ENCODE measurements around the gene NKAIN4. TPM values are rescaled to one million over a fixed set of nuclear protein-coding genes. Genes with fewer than 3 reads are reported as not detected.

NKAIN4 gene
- total RNA-seq, 4 donors from 2014 or later, result 40.9 TPM; not detected in 3

DNA sequence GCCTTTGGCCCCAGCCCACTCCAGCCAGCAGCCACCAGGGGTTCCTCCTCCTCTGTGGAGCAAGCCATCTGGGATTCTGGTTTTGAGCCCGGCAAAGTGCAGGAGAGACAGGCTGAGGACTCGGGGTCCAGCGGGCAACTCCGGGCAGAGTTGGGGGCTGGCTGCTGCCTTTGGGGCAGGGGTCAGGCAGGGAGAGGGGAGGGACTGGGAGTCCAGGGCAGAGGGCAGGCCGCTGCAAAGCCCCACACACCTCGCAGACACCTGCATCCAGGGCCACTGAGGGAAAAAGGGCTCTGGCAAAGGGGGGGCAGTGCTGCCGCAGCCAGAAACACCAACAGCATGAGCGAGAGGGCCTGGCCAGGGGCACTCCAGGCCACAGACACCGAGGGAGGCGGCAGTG, 9.8 kb downstream of the NKAIN4 start:
- Histone ChIP-seq H3K27me3 (peaks cover 0 to 2% of the 10 kb centered on the region in 2 donors), H3K36me3 (no peaks in the 10 kb centered on the region), H3K9me3 (no peaks in the 10 kb centered on the region), H3K4me3 (no peak overlapping the region), H3K27ac (no peak overlapping the region), H3K4me1 (no peaks in the 10 kb centered on the region)
- no peak for DNase-seq
- TF ChIP-seq, protein P1, sequence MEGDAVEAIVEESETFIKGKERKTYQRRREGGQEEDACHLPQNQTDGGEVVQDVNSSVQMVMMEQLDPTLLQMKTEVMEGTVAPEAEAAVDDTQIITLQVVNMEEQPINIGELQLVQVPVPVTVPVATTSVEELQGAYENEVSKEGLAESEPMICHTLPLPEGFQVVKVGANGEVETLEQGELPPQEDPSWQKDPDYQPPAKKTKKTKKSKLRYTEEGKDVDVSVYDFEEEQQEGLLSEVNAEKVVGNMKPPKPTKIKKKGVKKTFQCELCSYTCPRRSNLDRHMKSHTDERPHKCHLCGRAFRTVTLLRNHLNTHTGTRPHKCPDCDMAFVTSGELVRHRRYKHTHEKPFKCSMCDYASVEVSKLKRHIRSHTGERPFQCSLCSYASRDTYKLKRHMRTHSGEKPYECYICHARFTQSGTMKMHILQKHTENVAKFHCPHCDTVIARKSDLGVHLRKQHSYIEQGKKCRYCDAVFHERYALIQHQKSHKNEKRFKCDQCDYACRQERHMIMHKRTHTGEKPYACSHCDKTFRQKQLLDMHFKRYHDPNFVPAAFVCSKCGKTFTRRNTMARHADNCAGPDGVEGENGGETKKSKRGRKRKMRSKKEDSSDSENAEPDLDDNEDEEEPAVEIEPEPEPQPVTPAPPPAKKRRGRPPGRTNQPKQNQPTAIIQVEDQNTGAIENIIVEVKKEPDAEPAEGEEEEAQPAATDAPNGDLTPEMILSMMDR (IDR thresholded peaks at IDR 0.05), result no peak
- no peak for TF ChIP-seq POLR2A (IDR thresholded peaks at IDR 0.05)
- intact Hi-C loops (cut with DNase I; ENCODE audit: low total_unique reads), result no loop called here

DNA sequence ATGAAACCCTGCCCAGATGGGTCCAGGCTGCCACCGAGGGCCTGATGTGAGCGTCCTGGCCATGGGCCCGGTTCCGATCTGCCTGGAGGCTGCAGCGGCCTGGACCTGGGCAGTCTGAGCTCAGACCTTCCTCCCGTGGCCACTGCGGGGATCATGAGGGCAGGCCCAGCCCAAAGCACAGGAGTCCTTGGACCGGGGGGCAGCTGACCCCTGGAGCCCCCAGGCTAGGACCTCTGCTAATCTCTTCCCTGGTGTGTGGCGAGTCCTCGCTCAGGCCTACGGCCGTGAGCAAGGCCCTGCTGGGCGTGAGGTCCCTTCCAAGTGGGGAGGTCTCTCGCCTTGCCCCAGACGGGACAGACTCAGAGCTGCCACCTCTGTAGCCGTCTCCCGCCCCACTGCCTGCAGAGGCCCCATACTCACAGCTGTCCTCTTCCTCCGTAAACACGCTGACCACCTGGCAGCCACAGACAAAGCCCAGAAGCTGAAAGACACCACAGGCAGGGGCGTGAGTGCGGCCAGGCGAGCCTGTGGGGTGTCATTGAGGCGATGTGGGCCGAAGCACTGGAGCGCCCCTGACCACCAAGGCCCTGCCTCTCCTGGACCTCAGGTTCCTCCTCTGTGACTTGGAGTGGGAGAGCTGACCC, 10.5 kb downstream of the NKAIN4 start:
- no peak overlapping the region for H3K4me3 ChIP-seq
- no peak for DNase-seq
- H3K27ac ChIP-seq, result no peak overlapping the region
- TF ChIP-seq, protein P1 (IDR thresholded peaks at IDR 0.05), result no peak
- no peak for TF ChIP-seq POLR2A (IDR thresholded peaks at IDR 0.05)
- no peaks in the 10 kb centered on the region for H3K9me3 ChIP-seq
- no peaks in the 10 kb centered on the region for H3K27me3 ChIP-seq
- intact Hi-C loops (cut with DNase I; ENCODE audit: low total_unique reads), result no loop called here
- H3K4me1 ChIP-seq, result no peaks in the 10 kb centered on the region
- no peaks in the 10 kb centered on the region for H3K36me3 ChIP-seq

GRCh38 chr20:63242736-63243135, 11.5 kb downstream of the NKAIN4 start:
- no peak for DNase-seq
- H3K27ac ChIP-seq, result no peak overlapping the region
- TF ChIP-seq, protein P1 (IDR thresholded peaks at IDR 0.05), result no peak
- TF ChIP-seq POLR2A (IDR thresholded peaks at IDR 0.05), result no peak
- no peaks in the 10 kb centered on the region for H3K36me3 ChIP-seq
- no peaks in the 10 kb centered on the region for H3K27me3 ChIP-seq
- intact Hi-C loops (cut with DNase I; ENCODE audit: low total_unique reads), result no loop called here
- no peaks in the 10 kb centered on the region for H3K9me3 ChIP-seq
- no peak overlapping the region for H3K4me3 ChIP-seq
- H3K4me1 ChIP-seq, result no peaks in the 10 kb centered on the region

DNA sequence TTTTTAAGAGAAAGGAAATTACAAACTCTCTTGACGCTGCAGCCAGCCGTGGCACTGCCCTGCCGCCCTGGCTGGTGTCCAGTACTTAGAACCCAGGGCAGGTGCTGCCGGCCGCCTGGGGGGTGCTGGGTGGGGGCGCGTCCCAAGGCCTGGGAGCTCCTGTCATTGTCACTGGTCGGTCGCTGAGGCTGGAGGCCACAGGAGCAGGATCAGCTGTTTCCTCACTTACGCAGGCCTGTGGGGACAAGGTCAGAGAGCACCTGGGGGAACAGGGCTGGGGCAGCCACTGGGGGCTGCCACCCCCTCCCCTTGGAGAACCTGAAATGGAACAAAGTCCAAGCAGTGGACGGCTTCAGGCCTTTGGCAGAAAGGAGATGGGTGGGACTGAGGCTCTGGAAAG, 13.0 kb downstream of the NKAIN4 start:
- TF ChIP-seq, protein P1 (IDR thresholded peaks at IDR 0.05), result no peak
- no peak for TF ChIP-seq POLR2A (IDR thresholded peaks at IDR 0.05)
- Histone ChIP-seq H3K4me3 (no peak overlapping the region), H3K9me3 (no peaks in the 10 kb centered on the region), H3K27ac (no peak overlapping the region), H3K27me3 (no peaks in the 10 kb centered on the region), H3K36me3 (no peaks in the 10 kb centered on the region), H3K4me1 (no peaks in the 10 kb centered on the region)
- DNase-seq, result no peak
- intact Hi-C loops (cut with DNase I; ENCODE audit: low total_unique reads), result no loop called here

GRCh38 chr20:63240004-63240403, 14.3 kb downstream of the NKAIN4 start:
- intact Hi-C loops (cut with DNase I; ENCODE audit: low total_unique reads), result no loop called here
- Histone ChIP-seq H3K4me3 (no peak overlapping the region), H3K9me3 (no peaks in the 10 kb centered on the region), H3K27ac (no peak overlapping the region), H3K4me1 (no peaks in the 10 kb centered on the region), H3K27me3 (no peaks in the 10 kb centered on the region), H3K36me3 (no peaks in the 10 kb centered on the region)
- TF ChIP-seq, protein P1 (IDR thresholded peaks at IDR 0.05), result no peak
- no peak for TF ChIP-seq POLR2A (IDR thresholded peaks at IDR 0.05)
- no peak for DNase-seq
